ENCODE data around the gene CRTC1.

GRCh38 chr19:18699403-18700054 is 16.0 kb downstream of the CRTC1 start:
- TF ChIP-seq CTCF (IDR thresholded peaks at IDR 0.05) (no peak), POLR2AphosphoS5 (IDR thresholded peaks at IDR 0.05) (no peak), EP300 (IDR thresholded peaks at IDR 0.05) (no peak), POLR2A (IDR thresholded peaks at IDR 0.05) (no peak)
